ENCODE measurements around the gene F7. TPM values are rescaled to one million over a fixed set of nuclear protein-coding genes. Genes with fewer than 3 reads are reported as not detected.

Gene F7
- total RNA-seq, 1 donor from 2014 or later, result not detected

DNA sequence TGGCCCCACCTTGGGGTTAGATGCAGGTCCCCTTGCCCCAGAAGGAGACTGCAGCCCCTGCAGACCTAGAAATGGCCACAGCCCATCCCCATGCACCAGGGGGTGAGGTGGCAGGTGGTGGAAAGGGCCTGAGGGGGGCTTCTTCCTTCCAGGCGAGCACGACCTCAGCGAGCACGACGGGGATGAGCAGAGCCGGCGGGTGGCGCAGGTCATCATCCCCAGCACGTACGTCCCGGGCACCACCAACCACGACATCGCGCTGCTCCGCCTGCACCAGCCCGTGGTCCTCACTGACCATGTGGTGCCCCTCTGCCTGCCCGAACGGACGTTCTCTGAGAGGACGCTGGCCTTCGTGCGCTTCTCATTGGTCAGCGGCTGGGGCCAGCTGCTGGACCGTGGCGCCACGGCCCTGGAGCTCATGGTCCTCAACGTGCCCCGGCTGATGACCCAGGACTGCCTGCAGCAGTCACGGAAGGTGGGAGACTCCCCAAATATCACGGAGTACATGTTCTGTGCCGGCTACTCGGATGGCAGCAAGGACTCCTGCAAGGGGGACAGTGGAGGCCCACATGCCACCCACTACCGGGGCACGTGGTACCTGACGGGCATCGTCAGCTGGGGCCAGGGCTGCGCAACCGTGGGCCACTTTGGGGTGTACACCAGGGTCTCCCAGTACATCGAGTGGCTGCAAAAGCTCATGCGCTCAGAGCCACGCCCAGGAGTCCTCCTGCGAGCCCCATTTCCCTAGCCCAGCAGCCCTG, 12.8 kb downstream of the F7 start:
- Histone ChIP-seq H3K27me3 (ENCODE audit: low read depth) (peaks cover 8% of the 10 kb centered on the region), H3K36me3 (no peaks in the 10 kb centered on the region), H3K4me3 (no peak overlapping the region), H3K4me1 (no peaks in the 10 kb centered on the region), H3K9me3 (no peaks in the 10 kb centered on the region), H3K27ac (no peak overlapping the region)
- intact Hi-C loops (cut with DNase I), result no loop called here
- peak; percentile 25 for DNase-seq
- ATAC-seq, result no peak
- TF ChIP-seq, protein P1, sequence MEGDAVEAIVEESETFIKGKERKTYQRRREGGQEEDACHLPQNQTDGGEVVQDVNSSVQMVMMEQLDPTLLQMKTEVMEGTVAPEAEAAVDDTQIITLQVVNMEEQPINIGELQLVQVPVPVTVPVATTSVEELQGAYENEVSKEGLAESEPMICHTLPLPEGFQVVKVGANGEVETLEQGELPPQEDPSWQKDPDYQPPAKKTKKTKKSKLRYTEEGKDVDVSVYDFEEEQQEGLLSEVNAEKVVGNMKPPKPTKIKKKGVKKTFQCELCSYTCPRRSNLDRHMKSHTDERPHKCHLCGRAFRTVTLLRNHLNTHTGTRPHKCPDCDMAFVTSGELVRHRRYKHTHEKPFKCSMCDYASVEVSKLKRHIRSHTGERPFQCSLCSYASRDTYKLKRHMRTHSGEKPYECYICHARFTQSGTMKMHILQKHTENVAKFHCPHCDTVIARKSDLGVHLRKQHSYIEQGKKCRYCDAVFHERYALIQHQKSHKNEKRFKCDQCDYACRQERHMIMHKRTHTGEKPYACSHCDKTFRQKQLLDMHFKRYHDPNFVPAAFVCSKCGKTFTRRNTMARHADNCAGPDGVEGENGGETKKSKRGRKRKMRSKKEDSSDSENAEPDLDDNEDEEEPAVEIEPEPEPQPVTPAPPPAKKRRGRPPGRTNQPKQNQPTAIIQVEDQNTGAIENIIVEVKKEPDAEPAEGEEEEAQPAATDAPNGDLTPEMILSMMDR (IDR thresholded peaks at IDR 0.05), result no peak

DNA sequence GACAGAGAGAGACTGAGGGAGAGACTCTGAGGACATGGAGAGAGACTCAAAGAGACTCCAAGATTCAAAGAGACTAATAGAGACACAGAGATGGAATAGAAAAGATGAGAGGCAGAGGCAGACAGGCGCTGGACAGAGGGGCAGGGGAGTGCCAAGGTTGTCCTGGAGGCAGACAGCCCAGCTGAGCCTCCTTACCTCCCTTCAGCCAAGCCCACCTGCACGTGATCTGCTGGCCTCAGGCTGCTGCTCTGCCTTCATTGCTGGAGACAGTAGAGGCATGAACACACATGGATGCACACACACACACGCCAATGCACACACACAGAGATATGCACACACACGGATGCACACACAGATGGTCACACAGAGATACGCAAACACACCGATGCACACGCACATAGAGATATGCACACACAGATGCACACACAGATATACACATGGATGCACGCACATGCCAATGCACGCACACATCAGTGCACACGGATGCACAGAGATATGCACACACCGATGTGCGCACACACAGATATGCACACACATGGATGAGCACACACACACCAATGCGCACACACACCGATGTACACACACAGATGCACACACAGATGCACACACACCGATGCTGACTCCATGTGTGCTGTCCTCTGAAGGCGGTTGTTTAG, 13.7 kb downstream of the F7 start:
- peaks cover 4% of the 10 kb centered on the region for H3K27me3 ChIP-seq (ENCODE audit: low read depth)
- H3K27ac ChIP-seq, result no peak overlapping the region
- H3K9me3 ChIP-seq, result no peaks in the 10 kb centered on the region
- TF ChIP-seq, protein P1 (IDR thresholded peaks at IDR 0.05), result no peak
- no peaks in the 10 kb centered on the region for H3K36me3 ChIP-seq
- ATAC-seq (no peak), DNase-seq (no peak)
- no peak overlapping the region for H3K4me3 ChIP-seq
- H3K4me1 ChIP-seq, result no peaks in the 10 kb centered on the region
- intact Hi-C loops (cut with DNase I), result no loop called here

DNA sequence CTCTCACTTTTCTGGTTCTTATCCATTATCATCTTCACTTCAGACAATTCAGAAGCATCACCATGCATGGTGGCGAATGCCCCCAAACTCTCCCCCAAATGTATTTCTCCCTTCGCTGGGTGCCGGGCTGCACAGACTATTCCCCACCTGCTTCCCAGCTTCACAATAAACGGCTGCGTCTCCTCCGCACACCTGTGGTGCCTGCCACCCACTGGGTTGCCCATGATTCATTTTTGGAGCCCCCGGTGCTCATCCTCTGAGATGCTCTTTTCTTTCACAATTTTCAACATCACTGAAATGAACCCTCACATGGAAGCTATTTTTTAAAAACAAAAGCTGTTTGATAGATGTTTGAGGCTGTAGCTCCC, 14.2 kb downstream of the F7 start:
- Histone ChIP-seq H3K27me3 (ENCODE audit: low read depth) (peaks cover 1% of the 10 kb centered on the region), H3K36me3 (no peaks in the 10 kb centered on the region), H3K4me1 (no peaks in the 10 kb centered on the region), H3K4me3 (no peak overlapping the region), H3K9me3 (no peaks in the 10 kb centered on the region), H3K27ac (no peak overlapping the region)
- TF ChIP-seq, protein P1 (IDR thresholded peaks at IDR 0.05), result no peak
- ATAC-seq (no peak), DNase-seq (no peak)
- intact Hi-C loops (cut with DNase I), result no loop called here

DNA sequence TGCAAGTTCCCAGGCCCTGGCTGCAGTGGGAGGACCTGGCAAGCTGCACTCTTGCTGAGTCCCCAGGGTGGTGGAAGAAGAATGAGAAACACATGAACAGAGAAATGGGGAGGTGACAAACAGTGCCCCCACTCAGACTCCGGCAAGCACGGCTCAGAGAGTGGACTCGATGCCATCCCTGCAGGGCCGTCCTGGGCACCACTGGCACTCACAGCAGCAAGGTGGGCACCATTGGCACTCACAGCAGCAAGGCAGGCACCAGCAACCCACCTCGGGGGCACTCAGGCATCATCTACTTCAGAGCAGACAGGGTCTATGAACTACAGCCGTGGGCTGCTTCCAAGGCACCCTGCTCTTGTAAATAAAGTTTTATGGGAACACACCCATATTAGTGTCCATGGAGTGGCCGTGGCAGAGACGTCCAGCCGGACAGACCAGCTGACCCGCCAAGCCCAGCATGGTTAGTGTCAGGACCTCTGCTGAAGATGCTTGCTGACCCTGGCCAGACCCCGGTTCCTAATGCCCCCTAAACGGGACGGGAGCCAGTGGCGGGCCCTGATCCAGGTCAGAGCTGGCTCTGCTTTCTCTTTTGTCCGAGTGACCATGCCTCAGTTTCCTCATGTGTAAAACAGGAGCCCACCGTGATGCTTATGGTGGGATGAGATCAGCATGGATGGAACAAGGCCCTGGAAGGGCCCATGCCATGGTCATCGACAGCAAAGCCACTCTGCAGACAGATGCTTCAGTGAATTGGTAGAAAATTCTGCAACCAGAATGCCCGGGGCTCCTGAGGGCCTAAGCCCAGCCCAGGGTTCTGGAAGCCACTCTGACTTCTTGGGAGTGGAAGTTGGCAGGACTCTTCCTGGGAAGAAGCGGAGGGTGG, 14.9 kb downstream of the F7 start:
- no peaks in the 10 kb centered on the region for H3K4me1 ChIP-seq
- DNase-seq (no peak), ATAC-seq (no peak)
- TF ChIP-seq, protein P1 (IDR thresholded peaks at IDR 0.05), result no peak
- no peaks in the 10 kb centered on the region for H3K27me3 ChIP-seq (ENCODE audit: low read depth)
- no peaks in the 10 kb centered on the region for H3K36me3 ChIP-seq
- no peak overlapping the region for H3K27ac ChIP-seq
- H3K9me3 ChIP-seq, result no peaks in the 10 kb centered on the region
- H3K4me3 ChIP-seq, result no peak overlapping the region
- intact Hi-C loops (cut with DNase I), result no loop called here

DNA sequence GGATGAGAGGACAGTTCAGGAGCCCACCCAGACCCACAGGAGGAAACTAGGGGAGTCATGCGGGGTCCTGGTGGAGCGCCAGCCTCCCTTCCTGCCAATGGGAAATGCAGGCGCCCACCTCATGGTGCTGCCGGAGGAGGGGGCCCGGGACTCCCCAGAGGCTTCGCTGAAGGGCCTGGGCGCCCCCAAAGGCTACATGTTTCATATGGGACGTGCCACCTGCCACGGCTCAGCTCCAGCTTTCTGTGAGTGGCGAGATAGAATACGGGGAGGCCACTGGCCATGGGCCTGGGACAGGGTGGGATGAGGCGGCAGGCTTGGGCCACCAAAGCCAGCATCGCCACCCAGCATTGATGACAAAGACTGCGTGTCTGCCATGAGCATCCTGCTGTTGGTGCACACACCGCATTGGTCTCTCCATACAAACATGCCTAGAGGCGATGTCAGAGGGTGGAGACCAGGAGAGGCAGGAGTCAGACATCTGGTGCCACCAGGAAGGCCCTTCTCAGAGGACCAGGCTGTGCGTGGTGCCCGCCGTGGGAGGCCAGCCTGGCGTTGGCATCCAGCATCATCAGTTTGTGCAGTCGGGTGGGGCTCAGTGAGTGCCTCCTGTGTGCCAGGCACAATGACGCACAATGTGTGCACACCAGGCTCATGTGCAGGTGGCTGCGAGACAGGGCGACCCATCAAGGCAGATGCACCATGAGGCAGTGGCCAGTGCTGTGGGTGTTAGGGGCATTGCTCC, 15.8 kb downstream of the F7 start:
- TF ChIP-seq, protein P1 (IDR thresholded peaks at IDR 0.05), result no peak
- Histone ChIP-seq H3K27me3 (ENCODE audit: low read depth) (no peaks in the 10 kb centered on the region), H3K4me1 (no peaks in the 10 kb centered on the region), H3K36me3 (no peaks in the 10 kb centered on the region), H3K27ac (peak overlapping the region; percentile 67), H3K9me3 (no peaks in the 10 kb centered on the region), H3K4me3 (no peak overlapping the region)
- DNase-seq, result peak; percentile 32
- intact Hi-C loops (cut with DNase I), result no loop called here
- ATAC-seq, result no peak

Measured in lower lobe of right lung (tissue), 2 donors.